D721Med (cell line): Measurements from ENCODE around the gene PPIP5K2.

Experiments
- DNase-seq: peaks from one replicate; pipeline ENCODE4 v3.0.0; 2011; ENCODE audit warnings: low spot score; ENCODE audit not compliant: insufficient read length
- FAIRE-seq: peaks from 2 replicates; lab custom pipeline; 2011; peaks lifted over from hg19 to GRCh38; lab: Jason Lieb, UNC
- TF ChIP-seq, protein P1 (sequence below): IDR thresholded peaks from 2 replicates; pipeline ENCODE4 v1.5.1; 2012; ENCODE audit warnings: mild to moderate bottlenecking, control low read depth; ENCODE audit not compliant: insufficient read depth; ENCODE audit errors: missing control alignments

Gene PPIP5K2

DNA sequence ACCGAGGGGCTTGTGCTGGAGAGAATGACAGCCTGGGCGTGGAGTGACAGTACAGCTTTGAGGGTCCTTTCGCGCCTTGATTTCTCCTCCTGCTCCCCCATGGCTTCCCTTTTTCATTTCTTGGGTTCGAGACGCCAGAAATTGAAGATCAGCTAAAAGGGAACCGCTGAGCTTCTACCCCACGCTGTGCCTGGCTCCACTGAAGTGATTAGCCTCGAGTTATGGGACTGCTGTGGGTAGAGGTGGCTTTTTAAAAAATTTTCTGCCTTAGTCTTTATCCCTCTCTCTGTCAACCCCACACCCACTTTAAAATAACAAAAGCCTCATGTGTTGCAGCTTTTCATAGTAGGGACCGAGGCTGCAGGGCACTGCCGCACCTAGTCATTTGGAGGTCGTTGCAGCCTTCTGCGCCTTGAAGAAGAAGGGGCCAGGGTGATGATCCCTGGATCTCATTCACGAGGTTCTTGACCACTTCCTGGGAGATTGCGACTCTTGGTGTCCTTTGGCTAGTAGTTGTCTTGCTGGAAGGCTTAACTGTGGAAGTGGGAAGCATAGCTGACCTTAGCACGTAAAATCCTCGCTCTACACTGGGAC is 603 bp downstream of the PPIP5K2 start:
- DNase-seq (no peak), FAIRE-seq (no peak)

GRCh38 chr5:103122242-103122641 is 2.1 kb downstream of the PPIP5K2 start:
- TF ChIP-seq, protein P1, sequence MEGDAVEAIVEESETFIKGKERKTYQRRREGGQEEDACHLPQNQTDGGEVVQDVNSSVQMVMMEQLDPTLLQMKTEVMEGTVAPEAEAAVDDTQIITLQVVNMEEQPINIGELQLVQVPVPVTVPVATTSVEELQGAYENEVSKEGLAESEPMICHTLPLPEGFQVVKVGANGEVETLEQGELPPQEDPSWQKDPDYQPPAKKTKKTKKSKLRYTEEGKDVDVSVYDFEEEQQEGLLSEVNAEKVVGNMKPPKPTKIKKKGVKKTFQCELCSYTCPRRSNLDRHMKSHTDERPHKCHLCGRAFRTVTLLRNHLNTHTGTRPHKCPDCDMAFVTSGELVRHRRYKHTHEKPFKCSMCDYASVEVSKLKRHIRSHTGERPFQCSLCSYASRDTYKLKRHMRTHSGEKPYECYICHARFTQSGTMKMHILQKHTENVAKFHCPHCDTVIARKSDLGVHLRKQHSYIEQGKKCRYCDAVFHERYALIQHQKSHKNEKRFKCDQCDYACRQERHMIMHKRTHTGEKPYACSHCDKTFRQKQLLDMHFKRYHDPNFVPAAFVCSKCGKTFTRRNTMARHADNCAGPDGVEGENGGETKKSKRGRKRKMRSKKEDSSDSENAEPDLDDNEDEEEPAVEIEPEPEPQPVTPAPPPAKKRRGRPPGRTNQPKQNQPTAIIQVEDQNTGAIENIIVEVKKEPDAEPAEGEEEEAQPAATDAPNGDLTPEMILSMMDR = no peak
- DNase-seq (no peak), FAIRE-seq (no peak)

More for the DNA sequence above, 603 bp downstream of the PPIP5K2 start:
- TF ChIP-seq, protein P1 = no peak

- DNase-seq (no peak), FAIRE-seq (no peak)
- TF ChIP-seq, protein P1 = no peak
These were observed 6.5 kb downstream of the PPIP5K2 start for GRCh38 chr5:103126557-103126956.

GRCh38 chr5:103127292-103127817 is 7.3 kb downstream of the PPIP5K2 start:
- DNase-seq (no peak), FAIRE-seq (no peak)
- TF ChIP-seq, protein P1 = no peak

DNA sequence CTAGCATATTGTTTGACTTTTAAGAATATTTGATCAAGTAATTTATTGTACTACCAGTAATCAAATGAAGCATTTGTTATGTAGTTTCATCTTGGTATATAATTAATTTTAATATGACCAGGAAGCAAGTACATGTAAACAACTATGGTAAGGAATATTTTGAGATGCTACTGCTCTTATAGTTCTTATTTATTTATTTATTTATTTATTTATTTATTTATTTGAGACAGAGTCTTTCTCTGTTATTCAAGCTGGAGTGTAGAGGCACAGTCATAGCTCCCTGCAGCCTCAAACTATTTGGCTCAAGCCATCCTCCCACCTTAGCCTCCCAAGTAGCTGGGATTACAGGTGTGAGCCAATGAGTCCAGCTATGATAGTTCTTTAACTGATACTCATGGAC is 8.1 kb downstream of the PPIP5K2 start:
- DNase-seq (no peak), FAIRE-seq (no peak)
- TF ChIP-seq, protein P1 = no peak

DNA sequence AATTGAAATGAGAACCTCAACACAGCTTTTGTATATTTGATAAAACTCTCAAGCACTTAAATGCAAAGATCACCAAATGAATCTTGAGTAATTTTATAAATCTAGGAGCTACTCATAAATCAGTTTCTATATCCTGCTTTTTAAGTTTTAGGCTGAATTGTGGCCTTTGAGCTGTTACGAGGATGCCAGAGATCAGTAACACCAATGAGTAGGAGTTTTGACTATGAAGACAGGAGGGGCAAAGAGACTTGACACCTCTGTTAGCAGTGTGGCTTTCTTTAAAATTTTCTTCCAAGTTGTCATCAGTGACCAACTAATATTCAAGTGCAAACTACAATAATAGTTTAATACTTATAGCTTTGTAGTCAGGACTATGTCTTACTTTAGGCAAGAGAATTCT is 12.6 kb downstream of the PPIP5K2 start:
- TF ChIP-seq, protein P1 = no peak
- DNase-seq (no peak), FAIRE-seq (no peak)

DNA sequence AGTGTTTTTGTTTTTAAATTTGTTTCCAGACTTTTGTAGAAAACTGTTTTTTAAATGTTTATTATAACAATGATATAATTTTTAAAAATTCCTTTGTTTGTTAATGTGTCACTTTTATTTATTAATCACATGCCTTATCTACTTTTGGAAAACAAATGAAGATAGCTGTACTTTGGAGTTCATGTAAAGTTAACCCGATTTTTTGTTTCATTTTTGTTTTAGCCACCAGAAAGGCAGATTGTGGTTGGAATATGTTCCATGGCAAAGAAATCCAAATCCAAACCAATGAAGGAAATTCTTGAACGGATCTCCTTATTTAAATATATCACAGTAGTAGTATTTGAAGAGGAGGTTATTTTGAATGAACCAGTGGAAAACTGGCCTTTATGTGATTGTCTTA is 13.1 kb downstream of the PPIP5K2 start:
- FAIRE-seq = no peak
- no peak for DNase-seq
- TF ChIP-seq, protein P1 = no peak
